Mesenteric fat pad (tissue), 1 donor: Measurements from ENCODE around the gene MYO1D. TPM values are rescaled to one million over a fixed set of nuclear protein-coding genes. Genes with fewer than 3 reads are reported as not detected.

ENCODE experiments used
- DNase-seq: peaks from one replicate; pipeline ENCODE4 v3.0.0-alpha.2; 2020; ENCODE audit warnings: low spot score
- total RNA-seq: library from RNA; stranded (reverse); fragmentation: NEBNext Ultra II Directional; extraction: Animal tissue kit (Norgen Biotek cat#: 25700); gene quantifications from one replicate; pipeline ENCODE4 v1.2.1, GENCODE V29; 2021
- donor health status: DM: yes; HTN: yes; CAD: no.

The MYO1D gene
- total RNA-seq, 1 donor from 2014 or later, result 36.0 TPM

DNA sequence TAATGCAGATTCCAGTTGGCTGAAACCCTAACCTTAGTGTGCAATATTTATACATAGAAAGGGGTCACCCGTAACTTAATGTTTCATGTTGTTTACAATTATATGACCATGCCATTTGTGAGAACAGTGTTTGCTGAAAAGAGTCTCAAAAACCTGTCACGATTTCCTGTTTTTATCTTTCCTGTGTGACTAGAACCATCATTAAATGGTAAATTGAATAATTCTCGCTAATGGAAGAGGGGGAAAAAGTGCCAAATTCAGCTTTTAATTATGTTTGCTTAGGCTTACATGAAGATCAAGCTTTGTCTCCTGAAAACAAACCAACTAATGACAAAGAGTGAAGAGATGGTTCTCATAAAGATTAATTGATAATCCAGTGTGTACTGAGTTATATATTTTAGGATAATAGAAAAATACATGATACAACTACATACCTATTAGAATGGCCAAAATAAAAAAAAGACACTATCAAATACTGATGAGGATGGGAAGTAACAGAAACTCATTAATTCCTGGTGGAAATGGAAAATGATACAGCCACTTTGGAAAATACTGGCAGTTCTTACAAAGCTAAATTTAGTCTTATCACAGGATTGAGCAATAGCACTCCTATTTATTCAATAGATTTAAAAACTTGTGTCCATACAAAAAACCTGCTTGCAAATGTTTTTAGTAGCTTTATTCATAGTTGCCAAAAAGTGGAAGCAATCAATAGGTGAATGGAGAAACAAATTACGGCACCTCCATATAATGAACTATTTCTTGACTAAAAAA, 248.5 kb downstream of the MYO1D start:
- DNase-seq, result no peak

DNA sequence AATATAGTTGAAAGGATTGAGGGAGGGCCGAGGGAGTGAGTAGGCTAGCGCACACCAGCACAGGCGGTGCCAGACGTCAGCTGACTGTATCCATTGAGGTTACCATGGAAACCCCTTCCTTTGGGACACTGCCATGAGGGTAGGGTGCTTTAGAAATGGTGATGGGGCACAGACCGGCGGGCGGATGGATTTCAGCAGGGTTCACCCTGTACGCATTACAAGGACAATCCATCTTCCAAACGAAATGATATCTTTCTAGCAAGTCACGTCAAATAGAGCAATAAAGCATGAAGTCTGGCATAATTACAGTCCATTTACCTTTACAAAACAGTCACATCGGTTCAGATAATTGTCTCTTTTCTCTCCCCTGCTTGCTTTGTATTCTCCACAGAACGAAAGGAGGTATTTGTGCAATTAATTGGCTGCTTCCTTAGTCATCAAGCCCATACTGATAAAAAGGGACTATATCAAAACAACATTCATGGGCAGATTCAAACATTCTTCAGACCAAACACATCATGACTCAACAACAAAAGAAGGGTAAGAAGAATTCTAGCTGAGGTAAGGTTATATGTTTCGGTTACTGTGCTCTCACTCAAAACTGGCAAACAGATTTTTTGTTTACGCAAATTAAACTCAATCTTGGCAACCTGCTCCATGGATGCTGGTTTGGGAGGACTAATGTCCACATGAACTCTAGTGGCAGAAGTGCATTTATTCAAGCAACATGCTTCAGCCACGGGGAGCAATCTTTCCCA, 249.5 kb downstream of the MYO1D start:
- no peak for DNase-seq

DNA sequence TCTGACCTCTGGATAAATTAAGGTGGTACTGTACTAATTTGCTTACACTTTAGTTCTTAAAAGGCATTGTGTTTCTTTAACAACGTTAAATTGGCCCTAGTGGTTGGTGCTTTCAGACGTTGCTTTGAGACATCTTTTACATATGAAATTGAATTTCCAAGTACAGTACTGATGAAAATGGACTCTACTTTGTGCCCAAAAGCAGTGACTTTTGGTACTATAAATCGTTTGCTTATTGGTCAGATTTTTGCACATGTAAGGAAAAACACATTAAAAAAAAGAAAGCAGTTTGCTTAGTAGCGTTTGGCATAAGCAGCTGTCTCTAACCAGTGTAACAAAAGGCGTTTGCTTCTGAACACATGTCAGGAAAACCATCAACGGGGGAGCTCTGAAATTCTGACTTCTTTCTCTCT, 250.5 kb downstream of the MYO1D start:
- DNase-seq, result no peak

DNA sequence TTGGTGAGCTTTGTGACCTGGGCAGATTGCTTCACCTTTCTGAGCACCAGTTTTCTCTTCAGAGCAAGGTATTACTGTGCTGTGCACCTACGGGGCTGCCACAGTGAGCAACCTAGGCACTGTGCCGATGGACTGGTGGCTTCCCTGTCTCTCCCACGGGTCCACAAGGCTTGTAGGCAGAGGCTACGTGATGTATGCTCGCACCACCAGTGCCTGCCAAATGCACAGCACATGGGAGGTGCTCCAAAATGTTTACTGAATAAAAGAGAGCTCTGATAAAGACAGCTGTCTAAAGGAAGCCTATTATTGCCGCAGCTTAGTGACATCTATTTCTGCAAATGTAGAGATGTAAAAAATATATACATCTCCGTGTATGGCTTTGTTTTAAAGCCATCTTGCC, 251.0 kb downstream of the MYO1D start:
- no peak for DNase-seq

DNA sequence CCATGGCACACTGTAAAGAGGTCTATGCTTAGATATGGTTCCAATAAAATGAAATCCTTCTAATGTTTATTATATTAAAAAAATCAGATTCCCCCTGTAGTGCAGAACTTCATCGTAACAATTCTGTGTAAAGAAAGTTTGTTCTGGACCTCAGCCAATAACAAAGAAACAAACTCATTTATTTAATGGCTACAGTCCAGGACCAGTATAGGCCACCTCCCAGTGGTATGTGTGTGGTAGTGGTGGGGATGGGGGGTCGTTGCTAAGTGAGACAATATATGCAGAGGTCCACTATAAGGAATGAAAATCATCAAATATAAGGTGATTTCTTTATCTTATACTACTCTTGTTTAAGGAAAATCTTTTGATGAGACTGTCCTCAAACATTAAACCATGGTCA, 253.7 kb downstream of the MYO1D start:
- no peak for DNase-seq

DNA sequence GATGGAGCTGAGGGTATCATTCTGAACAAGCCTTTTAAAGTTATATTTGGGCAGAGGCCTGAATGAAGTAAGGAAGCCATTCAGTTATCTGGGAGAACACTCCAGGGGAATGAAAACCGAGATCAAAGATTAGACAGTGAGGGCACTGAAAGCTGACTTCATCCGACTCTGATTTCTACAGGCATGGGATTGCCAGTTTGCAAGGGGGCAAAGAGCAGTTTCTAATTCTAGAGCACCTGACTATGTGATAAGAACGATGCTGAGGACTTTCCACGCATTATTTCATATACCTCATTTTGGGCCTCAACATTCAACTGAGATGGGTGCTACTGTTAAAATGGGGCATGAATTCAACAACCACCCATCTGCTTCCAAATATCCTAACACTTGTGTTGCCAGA, 254.4 kb downstream of the MYO1D start:
- no peak for DNase-seq

DNA sequence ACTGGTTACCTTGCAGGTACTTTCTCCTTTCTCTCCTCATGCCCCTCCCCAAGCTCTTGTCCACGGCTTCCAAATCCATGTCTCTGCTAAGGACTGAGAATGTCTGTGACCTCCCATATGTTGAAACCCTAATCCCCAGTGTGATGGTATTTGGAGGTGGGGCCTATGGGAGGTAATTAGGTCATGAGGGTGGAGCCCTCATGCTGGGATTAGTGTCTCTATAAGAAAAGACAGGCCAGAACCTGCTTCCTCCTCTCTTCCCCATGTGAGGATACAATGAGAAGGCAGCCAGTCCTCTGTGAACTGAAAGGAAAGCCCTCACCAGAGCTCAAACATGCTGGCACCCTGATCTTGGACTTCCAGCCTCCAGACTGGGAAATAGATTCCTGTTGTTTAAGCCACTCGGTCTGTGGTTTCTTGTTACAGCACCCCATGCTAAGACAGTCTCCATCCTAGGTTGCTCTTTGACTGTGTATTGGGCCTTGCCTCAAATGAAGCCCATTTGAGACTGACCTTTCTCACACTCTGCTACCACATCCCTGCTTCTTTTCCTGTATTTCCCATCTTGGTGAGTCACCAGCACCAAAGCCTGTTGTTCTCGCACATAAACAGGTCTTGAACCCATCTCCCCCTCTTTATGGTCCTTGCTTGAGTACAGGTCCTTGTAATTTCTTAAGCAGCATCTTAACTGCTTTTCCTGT, 255.2 kb downstream of the MYO1D start:
- no peak for DNase-seq

DNA sequence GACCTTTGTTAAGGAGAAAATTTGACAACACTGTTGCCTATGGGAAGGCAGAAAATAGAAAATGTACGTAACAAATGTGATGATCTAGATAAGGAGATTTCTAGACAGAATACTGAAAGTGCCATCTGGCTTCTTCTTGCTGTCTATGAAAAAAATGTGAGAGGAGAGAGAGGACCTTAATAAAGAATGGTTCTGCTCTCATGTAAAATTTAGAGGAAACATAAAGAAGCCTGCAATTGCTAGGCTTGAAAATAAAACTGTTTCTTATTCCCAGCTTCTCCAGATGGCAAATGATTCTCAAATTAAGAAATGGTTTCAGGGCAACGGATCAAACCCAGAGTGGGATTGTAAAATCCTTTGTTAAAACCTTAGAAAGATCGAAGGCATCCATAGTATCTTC, 261.6 kb downstream of the MYO1D start:
- no peak for DNase-seq

DNA sequence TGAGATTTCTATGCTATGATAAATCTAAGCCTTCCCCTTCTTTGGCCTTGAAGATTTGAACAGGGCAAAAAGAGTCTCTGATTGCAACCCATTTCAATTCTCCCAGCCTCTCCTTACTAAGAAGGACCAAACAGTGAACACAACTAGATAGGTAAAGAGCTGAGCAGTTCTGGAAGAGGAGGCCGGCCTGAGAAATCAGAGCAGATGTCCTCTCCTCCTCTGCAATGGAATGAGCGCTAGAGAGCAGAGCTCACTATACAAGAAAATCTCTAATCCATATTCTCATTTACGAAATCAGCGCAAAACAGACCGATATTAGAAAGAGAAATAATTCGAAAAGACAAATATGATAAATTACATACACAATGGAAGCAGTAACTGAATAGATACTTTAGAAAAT, 266.0 kb downstream of the MYO1D start:
- no peak for DNase-seq

DNA sequence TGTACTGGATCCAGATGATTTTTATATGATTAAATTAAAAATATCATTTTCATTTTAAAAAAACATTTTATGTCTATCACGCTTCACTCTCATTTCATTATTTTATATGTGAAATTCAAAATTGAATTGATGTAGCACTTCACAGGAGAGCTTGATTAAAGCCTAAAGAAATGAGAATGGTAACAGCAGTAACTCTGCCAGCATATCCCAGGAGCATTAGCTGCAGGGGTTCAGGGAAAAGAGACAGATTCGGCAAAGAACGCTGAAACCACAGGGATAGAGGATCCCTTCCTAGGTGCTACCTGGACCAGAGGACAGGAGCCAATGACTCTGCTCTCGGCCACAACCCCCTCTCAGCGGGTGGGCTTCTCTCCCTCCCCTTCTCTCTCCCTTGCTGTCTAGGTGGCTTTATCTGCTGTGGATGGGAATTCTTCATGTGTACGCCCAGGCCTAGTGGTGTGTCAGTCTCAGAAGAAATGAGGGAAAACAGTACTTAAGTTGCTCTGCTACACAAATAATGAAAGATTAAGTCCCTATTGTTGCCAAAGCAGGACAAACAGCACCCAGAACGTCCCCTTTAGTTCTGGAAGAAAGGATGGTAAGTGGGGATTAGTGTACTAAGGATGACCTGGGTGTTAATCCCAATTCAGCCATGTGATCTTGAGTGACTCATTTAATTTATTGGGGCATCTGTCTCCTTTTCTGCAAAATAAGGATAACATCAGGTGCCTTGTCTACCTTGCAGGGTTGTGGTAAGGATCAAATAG, 266.9 kb downstream of the MYO1D start:
- no peak for DNase-seq

DNA sequence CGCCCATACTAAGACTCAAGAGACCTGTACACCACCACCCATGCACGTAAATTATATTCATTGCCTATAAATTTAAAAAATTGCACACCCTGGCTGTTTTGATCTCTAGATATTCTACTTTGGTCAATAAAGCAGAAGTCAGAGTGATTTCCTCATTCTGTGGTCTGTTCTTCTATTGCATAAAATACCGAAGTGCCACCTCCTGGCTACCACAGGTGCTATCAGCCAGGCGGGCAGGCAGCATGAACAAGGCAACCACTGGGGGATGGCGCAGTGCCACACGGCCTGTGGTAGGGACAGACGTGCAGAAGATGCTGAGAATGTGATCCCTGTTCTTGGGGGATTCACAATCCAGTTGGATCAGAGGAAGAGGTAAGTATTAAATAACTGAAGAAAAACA, 267.8 kb downstream of the MYO1D start:
- no peak for DNase-seq

DNA sequence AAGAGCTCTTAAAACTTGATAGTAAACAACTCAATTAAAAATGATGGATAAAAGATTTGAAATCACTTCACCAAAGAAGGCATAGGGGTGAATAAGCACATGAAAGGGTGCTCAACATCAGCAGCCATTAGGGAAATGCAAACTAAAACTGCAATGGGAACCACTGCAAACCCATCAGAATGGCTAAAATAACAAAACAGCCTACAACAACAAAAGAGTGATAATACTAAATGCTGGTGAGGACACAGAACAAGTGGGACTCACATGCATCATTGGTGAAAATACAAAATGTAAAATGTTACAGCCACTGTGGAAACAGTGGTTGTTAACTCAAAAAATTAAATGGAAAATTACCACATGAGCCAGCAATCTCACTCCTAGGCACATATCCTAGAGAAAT, 268.7 kb downstream of the MYO1D start:
- no peak for DNase-seq

DNA sequence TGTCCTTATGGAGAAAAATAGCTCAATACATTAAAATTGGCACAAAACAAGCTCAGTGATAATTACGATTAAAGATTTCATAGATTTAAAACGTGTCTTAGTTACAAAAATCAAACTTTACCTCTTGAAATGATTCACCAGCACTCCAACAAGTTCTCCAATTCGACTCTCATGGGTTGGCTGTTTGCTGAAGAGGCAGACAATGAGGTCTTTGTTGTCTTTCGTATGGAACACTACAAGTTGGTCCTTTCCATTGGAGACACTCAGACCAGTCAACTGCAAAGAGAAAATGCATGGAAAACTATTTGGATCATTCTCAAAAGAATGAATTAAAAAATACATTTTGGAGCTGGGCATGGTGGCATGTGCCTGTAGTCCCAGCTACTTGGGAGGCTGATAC, 272.0 kb downstream of the MYO1D start:
- no peak for DNase-seq

DNA sequence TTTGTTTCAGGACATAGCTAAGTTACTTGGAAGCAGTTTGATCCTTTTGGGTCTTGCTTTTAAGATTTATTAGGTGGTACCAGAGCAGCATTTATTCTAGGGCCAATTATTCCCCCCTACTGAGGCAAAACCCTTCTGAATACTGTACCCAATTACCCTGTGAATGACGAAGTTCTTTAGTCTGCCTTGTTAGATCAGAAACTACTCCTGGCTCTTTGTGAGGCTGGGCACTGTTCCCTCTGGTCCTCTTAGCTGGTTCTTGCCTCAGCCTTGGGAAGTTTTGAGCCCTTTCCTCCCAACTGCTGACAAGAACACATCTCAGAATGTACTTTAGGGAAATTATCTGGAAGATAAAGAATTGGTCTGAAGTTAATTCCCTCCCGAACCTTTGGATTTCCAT, 274.5 kb downstream of the MYO1D start:
- no peak for DNase-seq

DNA sequence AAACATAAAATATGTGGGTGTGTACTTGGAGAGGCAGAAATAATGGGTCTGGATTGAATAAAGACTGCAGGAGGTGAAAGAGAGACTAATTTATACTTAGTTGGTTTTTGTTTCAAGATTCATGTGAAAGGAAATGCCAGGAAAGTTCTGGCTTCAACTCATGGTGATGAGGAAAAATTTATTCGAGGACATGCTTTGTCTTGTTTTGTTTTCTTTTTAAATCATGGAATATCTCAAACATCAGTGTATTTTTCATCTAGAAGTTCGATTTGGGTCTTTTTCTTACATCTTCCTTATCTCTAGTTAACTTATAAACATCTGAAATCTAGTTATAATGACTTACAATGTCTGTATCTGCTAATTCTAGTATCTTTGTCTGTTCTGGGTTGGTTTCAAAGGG, 275.1 kb downstream of the MYO1D start:
- DNase-seq, result no peak

DNA sequence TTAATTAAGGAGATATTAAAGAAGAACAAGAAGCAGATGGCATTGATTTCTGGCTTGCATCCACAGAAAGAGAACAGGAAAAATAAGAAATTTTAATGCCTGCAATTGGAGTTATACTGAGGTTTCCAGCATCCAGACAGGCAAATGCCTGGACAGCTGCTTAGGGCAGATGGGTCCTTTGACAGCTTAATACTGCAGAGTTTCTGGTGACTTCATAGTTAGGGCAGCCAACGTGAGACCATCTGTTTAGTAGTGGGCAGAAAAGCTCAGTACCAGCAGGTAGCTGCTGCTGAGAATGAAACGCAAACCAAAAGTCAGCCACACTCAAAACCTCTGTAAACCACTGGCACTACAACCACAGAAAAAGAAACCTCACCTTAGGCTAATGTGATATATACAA, 280.3 kb downstream of the MYO1D start:
- DNase-seq, result no peak

DNA sequence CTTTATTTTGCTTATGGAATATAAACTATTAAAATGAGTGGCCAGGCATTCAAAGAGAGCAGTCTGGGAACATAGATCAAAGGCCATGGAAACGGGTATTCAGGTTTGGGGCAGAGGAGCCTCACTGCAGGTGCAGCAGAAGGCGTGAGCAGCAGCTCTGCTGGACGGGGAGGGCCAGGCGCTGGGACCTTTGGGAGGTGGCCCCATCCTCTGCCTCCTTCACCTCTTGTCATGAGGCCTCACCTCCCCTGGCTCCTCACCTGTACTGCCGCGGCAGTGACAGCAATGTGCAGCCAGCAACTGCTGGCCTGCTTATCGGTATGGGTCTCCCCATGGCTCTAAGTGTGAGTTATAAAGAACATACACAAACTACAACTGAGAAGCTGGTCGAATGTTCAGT, 280.7 kb downstream of the MYO1D start:
- DNase-seq, result no peak

DNA sequence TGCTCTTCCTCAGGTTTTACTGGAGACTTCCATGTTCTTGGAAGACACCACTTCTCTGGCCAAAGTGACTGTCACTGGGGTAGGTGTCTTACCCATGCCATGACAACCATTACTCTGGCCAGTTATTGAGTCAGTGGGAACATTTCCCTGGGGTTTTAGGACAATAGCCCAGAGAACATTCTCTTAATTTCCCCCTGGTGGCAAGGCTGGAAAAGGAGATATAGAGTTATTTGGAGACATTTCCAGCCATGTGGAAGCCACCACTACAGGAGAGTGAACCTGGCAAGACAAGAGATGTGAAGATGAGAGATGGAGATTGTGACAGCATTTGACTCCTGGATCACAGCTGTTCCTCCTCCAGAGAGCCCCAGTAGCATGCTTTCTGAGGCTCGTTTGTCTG, 283.9 kb downstream of the MYO1D start:
- no peak for DNase-seq

DNA sequence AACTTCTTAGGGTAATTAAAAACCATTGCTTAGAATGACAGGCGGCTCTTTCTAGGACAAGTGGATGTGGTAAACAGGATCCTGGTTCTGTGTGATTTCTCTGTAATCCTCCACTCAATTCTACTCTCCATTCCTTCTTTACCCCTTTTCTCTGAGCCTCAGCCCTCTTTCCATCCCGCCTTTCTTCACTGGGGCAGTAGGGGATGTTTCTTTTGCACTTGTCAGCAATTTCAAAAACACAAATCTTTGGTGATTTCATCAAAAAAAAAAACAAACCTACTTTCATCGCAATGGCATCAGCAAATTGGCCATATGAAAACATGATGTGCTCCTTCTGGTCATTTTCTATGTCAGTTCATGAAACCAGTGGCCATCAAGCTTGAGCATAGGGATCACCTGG, 285.5 kb downstream of the MYO1D start:
- no peak for DNase-seq

DNA sequence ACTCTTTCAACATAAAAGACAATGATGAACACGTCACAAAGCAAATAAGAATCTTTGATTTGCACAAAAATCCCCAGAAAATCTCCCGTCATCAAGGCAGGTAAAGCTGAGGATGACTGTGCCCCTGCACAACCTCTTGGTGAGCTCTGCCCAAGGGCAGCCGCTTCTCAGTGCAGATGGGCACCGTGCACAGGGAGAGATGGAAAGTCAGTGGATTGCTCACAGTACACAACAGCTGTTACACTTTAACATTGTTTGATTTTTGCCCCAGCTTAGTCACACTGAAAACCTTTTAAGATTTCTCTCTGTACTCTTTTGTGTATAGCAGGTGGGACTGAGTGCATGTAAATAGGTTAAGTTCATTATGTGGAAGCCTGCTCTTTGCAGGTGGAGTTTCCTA, 285.9 kb downstream of the MYO1D start:
- no peak for DNase-seq

DNA sequence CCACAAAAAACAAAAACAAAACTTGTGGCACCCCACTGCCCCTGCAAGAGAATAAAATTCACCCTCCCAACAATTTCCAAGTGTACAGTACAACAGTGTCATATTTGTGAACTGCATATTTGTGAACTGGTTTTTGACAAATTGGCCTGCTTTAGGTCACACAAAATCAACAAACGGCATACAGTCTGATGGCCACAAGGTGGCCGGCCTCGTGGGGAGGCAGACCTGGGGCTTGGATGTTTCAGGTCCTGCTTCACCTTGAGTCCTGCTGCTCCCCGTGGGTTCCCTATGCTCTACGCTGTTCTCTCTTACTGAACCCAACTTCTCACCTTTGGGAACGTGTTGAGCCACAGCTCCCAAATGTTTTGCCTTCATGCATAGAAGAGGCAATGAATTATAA, 287.9 kb downstream of the MYO1D start:
- no peak for DNase-seq

DNA sequence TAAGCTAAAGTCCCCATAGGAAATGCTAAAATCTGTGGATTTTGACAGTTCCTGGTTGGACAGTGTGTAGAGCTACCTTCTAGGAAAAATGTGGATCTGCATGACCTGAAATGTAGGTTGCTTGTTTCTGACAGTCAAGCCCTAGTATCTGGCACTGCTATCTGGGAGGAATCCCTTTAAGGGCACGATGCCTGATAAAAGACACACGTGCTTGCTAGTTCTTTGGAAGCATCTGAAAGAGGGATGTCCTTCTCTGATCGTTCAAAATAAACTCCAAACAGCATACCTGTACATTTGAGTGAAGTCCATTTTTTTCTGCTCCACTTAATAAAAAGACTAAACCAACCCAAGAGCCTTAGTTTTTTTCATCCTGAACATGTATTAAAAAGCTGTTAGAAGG, 288.8 kb downstream of the MYO1D start:
- no peak for DNase-seq
